H1 (cell line): ENCODE results near the gene MYBPC2. TPM values are rescaled to one million over a fixed set of nuclear protein-coding genes. Genes with fewer than 3 reads are reported as not detected.

ENCODE experiments used
- CTCF ChIA-PET: fragments of 300-600 bp; sonication (Branson Sonifier 250); formaldehyde crosslinking; loops from one replicate; lab custom pipeline; 2021; ENCODE audit not compliant: partially characterized antibody; lab: Charles Lee
- POLR2A ChIA-PET: fragments of 300-600 bp; sonication (Branson Sonifier 250); formaldehyde crosslinking; loops from one replicate; lab custom pipeline; 2021; ENCODE audit warnings: inconsistent platforms; ENCODE audit not compliant: partially characterized antibody; lab: Charles Lee
- DNase-seq, 2 experiments: peaks; one replicate each; pipeline versions ENCODE4 v3.0.0 to v3.0.0-alpha.2; 2010 to 2022; ENCODE audit warnings: low spot score in 2 of 2, low read depth in 1 of 2, mixed read lengths in 1 of 2
- FAIRE-seq: peaks from 2 replicates; lab custom pipeline; 2011; peaks lifted over from hg19 to GRCh38; lab: Jason Lieb, UNC
- H2AFZ ChIP-seq: 2 replicates; pipeline ENCODE4 v1.8.1; 2012; ENCODE audit warnings: low read length, inconsistent platforms
- H2AK5ac ChIP-seq: 2 replicates; pipeline ENCODE4 v1.6.1; 2013; ENCODE audit warnings: low read depth, low read length
- H2BK120ac ChIP-seq: replicated peaks from 2 replicates; pipeline ENCODE3; 2013; ENCODE audit warnings: low read depth, low read length, inconsistent platforms
- H2BK12ac ChIP-seq: 2 replicates; pipeline ENCODE4 v1.6.1; 2013; ENCODE audit warnings: low read depth, low read length
- H2BK15ac ChIP-seq: 2 replicates; pipeline ENCODE4 v1.6.1; 2013; ENCODE audit warnings: low read length
- H2BK20ac ChIP-seq: 2 replicates; pipeline ENCODE4 v1.6.1; 2013; ENCODE audit warnings: low read length
- H2BK5ac ChIP-seq: 2 replicates; pipeline ENCODE4 v1.6.1; 2013; ENCODE audit warnings: low read depth, low read length
- H3K14ac ChIP-seq: 2 replicates; pipeline ENCODE4 v1.6.1; 2013; ENCODE audit warnings: inconsistent platforms; ENCODE audit not compliant: insufficient read length
- H3K18ac ChIP-seq: 2 replicates; pipeline ENCODE4 v1.6.1; 2013; ENCODE audit warnings: low read length; ENCODE audit errors: extremely low read depth
- H3K23ac ChIP-seq: 2 replicates; pipeline ENCODE4 v1.6.1; 2013; ENCODE audit warnings: inconsistent platforms; ENCODE audit not compliant: insufficient read length
- H3K23me2 ChIP-seq: 2 replicates; pipeline ENCODE4 v1.6.1; 2013; ENCODE audit warnings: low read depth, low read length
- H3K27ac ChIP-seq: 2 replicates; pipeline ENCODE4 v1.6.1; 2011; ENCODE audit warnings: low read depth, low read length, inconsistent platforms
- H3K27me3 ChIP-seq, 4 experiments: replicated peaks in 1 of 4; 1 replicate in 1 of 4; 2 replicates in 3 of 4; pipeline versions ENCODE4 v1.6.1 to v1.8.1; 2011 to 2013; ENCODE audit warnings: low read length in 3 of 4, mild to moderate bottlenecking in 3 of 4, inconsistent platforms in 2 of 4, mixed read lengths in 2 of 4, moderate library complexity in 1 of 4; ENCODE audit not compliant: control insufficient read depth in 3 of 4, insufficient read depth in 3 of 4; ENCODE audit errors: extremely low read depth in 1 of 4
- H3K36me3 ChIP-seq, 4 experiments: 2 replicates each; pipeline versions ENCODE4 v1.6.1 to v1.8.1; 2011 to 2013; ENCODE audit warnings: mild to moderate bottlenecking in 4 of 4, low read length in 3 of 4, moderate library complexity in 2 of 4, control low read depth in 1 of 4, inconsistent platforms in 1 of 4; ENCODE audit not compliant: insufficient read depth in 4 of 4, control insufficient read depth in 2 of 4
- H3K4ac ChIP-seq: replicated peaks from 2 replicates; pipeline ENCODE3; 2013; ENCODE audit warnings: low read length, low read depth, mixed read lengths, inconsistent platforms; ENCODE audit not compliant: insufficient read length
- H3K4me1 ChIP-seq, 4 experiments: replicated peaks in 1 of 4; 1 replicate in 1 of 4; 2 replicates in 3 of 4; pipeline versions ENCODE4 v1.6.1 to v1.8.1; 2011 to 2013; ENCODE audit warnings: low read length in 3 of 4, inconsistent platforms in 2 of 4, mixed read lengths in 1 of 4; ENCODE audit not compliant: insufficient read depth in 4 of 4, control insufficient read depth in 3 of 4
- H3K4me2 ChIP-seq, 2 experiments: 2 replicates each; pipeline versions ENCODE4 v1.6.1 to v1.8.1; 2011 to 2013; ENCODE audit warnings: low read depth in 2 of 2, low read length in 2 of 2, control low read depth in 1 of 2, inconsistent platforms in 1 of 2, mild to moderate bottlenecking in 1 of 2; ENCODE audit not compliant: insufficient read depth in 1 of 2
- H3K4me3 ChIP-seq, 4 experiments: fragments of 200-600, 300-600 bp in 1 of 4; sonication (generic), shearing (Covaris generic), sonication (Bioruptor Twin) in 1 of 4; 2 replicates each; pipeline versions ENCODE4 v1.5.1 to v1.8.1; 2011 to 2016; ENCODE audit warnings: low read length in 4 of 4, low read depth in 3 of 4, control low read depth in 2 of 4, inconsistent platforms in 2 of 4, mild to moderate bottlenecking in 2 of 4, mixed read lengths in 1 of 4, moderate library complexity in 1 of 4; ENCODE audit not compliant: insufficient read depth in 2 of 4; ENCODE audit errors: extremely low read depth in 1 of 4
- H3K56ac ChIP-seq: replicated peaks from 2 replicates; pipeline ENCODE3; 2013; ENCODE audit warnings: low read depth, mild to moderate bottlenecking, mixed read lengths, low read length, inconsistent platforms; ENCODE audit not compliant: insufficient read length
- H3K79me1 ChIP-seq: 2 replicates; pipeline ENCODE4 v1.6.1; 2013; ENCODE audit warnings: low read depth, low read length, control low read depth
- H3K79me2 ChIP-seq, 2 experiments: 2 replicates each; pipeline versions ENCODE4 v1.6.1 to v1.8.1; 2012 to 2013; ENCODE audit warnings: low read length in 2 of 2, mild to moderate bottlenecking in 2 of 2, inconsistent platforms in 1 of 2; ENCODE audit not compliant: insufficient read depth in 2 of 2, control insufficient read depth in 1 of 2
- H3K9ac ChIP-seq, 4 experiments: replicated peaks in 1 of 4; 1 replicate in 1 of 4; 2 replicates in 3 of 4; pipeline versions ENCODE4 v1.6.1 to v1.8.1; 2011 to 2013; ENCODE audit warnings: low read depth in 3 of 4, low read length in 3 of 4, control low read depth in 2 of 4, mild to moderate bottlenecking in 2 of 4, moderate library complexity in 2 of 4, inconsistent platforms in 1 of 4; ENCODE audit errors: extremely low read depth in 1 of 4
- H3K9me3 ChIP-seq, 2 experiments: 2 replicates each; pipeline versions ENCODE4 v1.6.1 to v1.8.1; 2012 to 2013; ENCODE audit warnings: mild to moderate bottlenecking in 2 of 2, moderate library complexity in 2 of 2, control low read depth in 1 of 2, inconsistent platforms in 1 of 2, low read depth in 1 of 2, low read length in 1 of 2, mixed read lengths in 1 of 2; ENCODE audit not compliant: insufficient read depth in 2 of 2
- H4K20me1 ChIP-seq, 2 experiments: replicated peaks in 1 of 2; 2 replicates each; pipeline versions ENCODE3 to v1.8.1; 2011 to 2013; ENCODE audit warnings: inconsistent platforms in 2 of 2, low read length in 2 of 2, mild to moderate bottlenecking in 1 of 2; ENCODE audit not compliant: insufficient read depth in 2 of 2, control insufficient read depth in 1 of 2
- H4K5ac ChIP-seq: 2 replicates; pipeline ENCODE4 v1.6.1; 2013; ENCODE audit warnings: low read length, low read depth, mixed read lengths, inconsistent platforms; ENCODE audit not compliant: insufficient read length
- H4K8ac ChIP-seq: 2 replicates; pipeline ENCODE4 v1.8.0; 2013; ENCODE audit warnings: mild to moderate bottlenecking, moderate library complexity, low read length, inconsistent platforms; ENCODE audit not compliant: insufficient read depth; ENCODE audit errors: extremely low read depth
- H4K91ac ChIP-seq: replicated peaks from 2 replicates; pipeline ENCODE3; 2013; ENCODE audit warnings: low read length, mixed read lengths, inconsistent platforms; ENCODE audit not compliant: insufficient read length
- ASH2L ChIP-seq: fragments of 200-600, 300-600 bp; sonication (generic); IDR thresholded peaks from one replicate; pipeline ENCODE4 v1.7.1; 2017; ENCODE audit warnings: low read length
- CEBPB ChIP-seq: IDR thresholded peaks from 2 replicates; pipeline ENCODE4 v1.6.1; 2012; ENCODE audit warnings: low read depth, low read length
- CHD1 ChIP-seq: IDR thresholded peaks from 2 replicates; pipeline ENCODE4 v1.6.1; 2012; ENCODE audit warnings: low read depth, low read length, improper control_type of control experiment
- KDM1A ChIP-seq: fragments of 200-600, 300-600 bp; sonication (generic); IDR thresholded peaks from 2 replicates; pipeline ENCODE4 v1.7.1; 2016; ENCODE audit warnings: mild to moderate bottlenecking, low read length, borderline replicate concordance
- KDM4A ChIP-seq: IDR thresholded peaks from one replicate; pipeline ENCODE4 v1.7.1; 2012; ENCODE audit warnings: low read depth, mild to moderate bottlenecking, moderate library complexity, low read length, inconsistent platforms; ENCODE audit not compliant: severe bottlenecking
- KDM5A ChIP-seq: fragments of 200-600 bp; IDR thresholded peaks from 2 replicates; pipeline ENCODE4 v1.7.1; 2012; ENCODE audit warnings: mild to moderate bottlenecking, low read length, inconsistent platforms, mixed read lengths
- NRF1 ChIP-seq: IDR thresholded peaks from 2 replicates; pipeline ENCODE4 v1.6.1; 2011; ENCODE audit warnings: mild to moderate bottlenecking, low read depth, low read length, improper control_type of control experiment
- SIN3A ChIP-seq, 2 experiments: IDR thresholded peaks in 1 of 2; conservative IDR thresholded peaks in 1 of 2; 2 replicates each; pipeline ENCODE4 v1.6.1; 2011 to 2012; ENCODE audit warnings: low read length in 2 of 2, improper control_type of control experiment in 1 of 2, low read depth in 1 of 2, mild to moderate bottlenecking in 1 of 2
- TAF7 ChIP-seq: optimal IDR thresholded peaks from 2 replicates; pipeline ENCODE3; 2011; ENCODE audit warnings: low read depth, mild to moderate bottlenecking, inconsistent platforms, low read length, moderate library complexity, borderline replicate concordance
- WGBS, 2 experiments: shearing (Covaris generic) in 1 of 2; methylation state at CpG; one replicate each; pipeline versions ENCODE4 v1.1.6 to v1.1.7; 2013 to 2015; ENCODE audit warnings: low lambda C conversion rate in 2 of 2, mixed read lengths in 2 of 2, inconsistent platforms in 1 of 2, low coverage in 1 of 2, missing lambda C conversion rate in 1 of 2; ENCODE audit not compliant: insufficient replicate concordance in 2 of 2, insufficient coverage in 1 of 2, insufficient read length in 1 of 2; ENCODE audit errors: extremely low coverage in 1 of 2, missing lambda C conversion rate in 1 of 2; 5-methylcytosine and 5-hydroxymethylcytosine counted together
- polyA plus RNA-seq, 7 experiments: library from polyadenylated mRNA; depleted of rRNA in 3 of 7; stranded (reverse) in 5 of 7; unstranded in 2 of 7; fragments of >200 nt in 5 of 7; fragments of 200-250 nt in 2 of 7; gene quantifications; 1 replicate in 5 of 7; 2 replicates in 1 of 7; 4 replicates in 1 of 7; pipeline versions ENCODE4 v1.2.1 to v1.2.3, GENCODE V29; 2011 to 2013; ENCODE audit warnings: missing spikeins in 2 of 7, mixed read lengths in 2 of 7
- total RNA-seq: library from RNA; stranded (reverse); fragmentation: NEBNext Ultra II Directional; extraction: Animal tissue kit (Norgen Biotek cat#: 25700); gene quantifications from 2 replicates; pipeline ENCODE4 v1.2.1, GENCODE V29; 2021
- TF ChIP-seq, protein P1 (sequence below): IDR thresholded peaks from 2 replicates; pipeline ENCODE4 v1.6.1; 2011; ENCODE audit warnings: low read depth, mild to moderate bottlenecking, low read length; ENCODE audit not compliant: insufficient read depth
- TF ChIP-seq, protein P2 (sequence below): IDR thresholded peaks from 2 replicates; pipeline ENCODE4 v1.6.1; 2012; ENCODE audit warnings: inconsistent platforms

The MYBPC2 gene
- total and polyA plus RNA-seq, 2 of the 8 experiments (the other 6 are each of a cell fraction or from before 2014, with no cell fraction given) = 1.8 to 3.1 TPM

DNA sequence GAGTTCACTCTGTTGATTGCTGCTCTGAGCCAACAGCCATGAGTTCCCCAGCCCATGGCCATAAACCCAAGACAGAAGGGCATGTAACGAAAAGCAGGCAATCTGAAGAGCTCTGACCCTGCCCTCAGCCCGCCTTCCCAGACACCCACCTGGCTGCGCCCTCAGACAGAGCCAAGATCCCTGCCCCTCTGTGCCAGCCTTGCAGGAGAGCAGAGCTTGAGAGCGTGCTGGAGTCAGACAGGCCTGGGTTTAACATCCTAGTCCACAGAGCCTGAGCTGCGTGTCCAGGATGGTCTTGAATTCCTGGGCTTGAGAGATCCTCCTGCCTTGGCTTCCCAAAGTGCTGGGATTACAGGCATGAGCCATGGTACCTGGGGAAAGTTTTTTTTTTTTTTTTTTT, 24.6 kb downstream of the MYBPC2 start:
- Histone ChIP-seq H3K36me3 (no peaks in the 10 kb centered on the region), H2AFZ (no peak overlapping the region), H3K56ac (no peak overlapping the region), H2BK12ac (no peak overlapping the region), H2BK20ac (no peak overlapping the region), H2BK120ac (no peak overlapping the region), H2BK5ac (no peak overlapping the region), H3K4me1 (peaks cover 0 to 3% (median 0%) of the 10 kb centered on the region in 4 experiments; a peak in 2 of 7 replicates), H3K14ac (no peak overlapping the region), H3K23ac (no peak overlapping the region), H4K5ac (no peak overlapping the region), H3K27ac (no peak overlapping the region), H3K9ac (no peak overlapping the region), H3K18ac (no peak overlapping the region), H4K8ac (no peak overlapping the region), H3K27me3 (no peaks in the 10 kb centered on the region; a peak in 2 of 7 replicates), H4K91ac (no peak overlapping the region), H2BK15ac (no peak overlapping the region), H3K79me1 (no peaks in the 10 kb centered on the region), H3K4me2 (no peak overlapping the region), H4K20me1 (peaks cover 0 to 3% of the 10 kb centered on the region in 2 experiments), H2AK5ac (no peak overlapping the region), H3K9me3 (no peaks in the 10 kb centered on the region), H3K23me2 (peaks cover 7% of the 10 kb centered on the region; the same call in 1 of the 2 replicates), H3K79me2 (no peaks in the 10 kb centered on the region), H3K4ac (no peak overlapping the region), H3K4me3 (no peak overlapping the region)
- ChIA-PET CTCF (interaction anchor here (0.6 to 1.1 kb wide), 4 partner anchors 88 to 162 kb away, joined by 3 to 6 read pairs (median 4); no protein-coding TSS in a partner anchor), POLR2A (interaction anchor here (1.1 kb wide), 1 partner anchor 9 kb away, joined by 4 read pairs; no protein-coding TSS in a partner anchor)
- TF ChIP-seq, protein P1, sequence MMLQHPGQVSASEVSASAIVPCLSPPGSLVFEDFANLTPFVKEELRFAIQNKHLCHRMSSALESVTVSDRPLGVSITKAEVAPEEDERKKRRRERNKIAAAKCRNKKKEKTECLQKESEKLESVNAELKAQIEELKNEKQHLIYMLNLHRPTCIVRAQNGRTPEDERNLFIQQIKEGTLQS = no peak
- no peak for TF ChIP-seq SIN3A (conservative IDR thresholded peaks at IDR 0.05 in 1 of 2, IDR thresholded peaks at IDR 0.05 in 1 of 2; ENCODE audit: low read depth in 1 of 2, low read length in 2 of 2)
- no peak for TF ChIP-seq KDM4A
- no peak for TF ChIP-seq KDM5A
- no peak for TF ChIP-seq ASH2L
- no peak for TF ChIP-seq TAF7
- no peak for TF ChIP-seq CEBPB
- no peak for TF ChIP-seq CHD1
- TF ChIP-seq, protein P2, sequence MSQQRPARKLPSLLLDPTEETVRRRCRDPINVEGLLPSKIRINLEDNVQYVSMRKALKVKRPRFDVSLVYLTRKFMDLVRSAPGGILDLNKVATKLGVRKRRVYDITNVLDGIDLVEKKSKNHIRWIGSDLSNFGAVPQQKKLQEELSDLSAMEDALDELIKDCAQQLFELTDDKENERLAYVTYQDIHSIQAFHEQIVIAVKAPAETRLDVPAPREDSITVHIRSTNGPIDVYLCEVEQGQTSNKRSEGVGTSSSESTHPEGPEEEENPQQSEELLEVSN = no peak
- TF ChIP-seq NRF1 = no peak
- TF ChIP-seq KDM1A = no peak
- FAIRE-seq (no peak), DNase-seq (no peak)
- 90% methylated on average over 5 of the region's 5 CpGs; no CpG with 5 or more reads in 1 of the 2 experiments for WGBS, 2 experiments
